Common myeloid progenitor, CD34-positive (primary cell): Measurements from ENCODE around the gene KIAA1328.

ENCODE experiments used
- CTCF ChIA-PET: fragments of 350-600 bp; sonication (Branson Sonifier 250); formaldehyde crosslinking; loops from one replicate; lab custom pipeline; 2021; ENCODE audit warnings: antibody characterized with exemption; lab: Charles Lee
- POLR2A ChIA-PET: fragments of 350-600 bp; sonication (Branson Sonifier 250); formaldehyde crosslinking; loops from one replicate; lab custom pipeline; 2021; ENCODE audit warnings: antibody characterized with exemption; lab: Charles Lee
- DNase-seq, 3 donors: peaks; one replicate each; pipeline versions ENCODE4 v3.0.0 to v3.0.0-alpha.2; 2013
- H3K27ac ChIP-seq, 2 experiments: 1 replicate in 1 of 2; 2 replicates in 1 of 2; pipeline ENCODE4 v1.7.0; 2013; ENCODE audit warnings: inconsistent platforms in 2 of 2, low read length in 2 of 2, mild to moderate bottlenecking in 2 of 2, low read depth in 1 of 2, moderate library complexity in 1 of 2; ENCODE audit not compliant: severe bottlenecking in 2 of 2, insufficient read depth in 1 of 2, poor library complexity in 1 of 2
- H3K27me3 ChIP-seq, 5 experiments: replicated peaks in 2 of 5; 1 replicate in 3 of 5; 2 replicates in 2 of 5; pipeline versions ENCODE4 v1.6.1 to v1.7.0; 2013; ENCODE audit warnings: low read length in 4 of 5, mild to moderate bottlenecking in 2 of 5, moderate library complexity in 2 of 5, inconsistent platforms in 1 of 5; ENCODE audit not compliant: insufficient read depth in 5 of 5, control insufficient read depth in 4 of 5
- H3K36me3 ChIP-seq, 4 experiments: 1 replicate in 2 of 4; 2 replicates in 2 of 4; pipeline versions ENCODE4 v1.6.1 to v1.7.0; 2013; ENCODE audit warnings: low read length in 3 of 4, control low read depth in 1 of 4, mild to moderate bottlenecking in 1 of 4; ENCODE audit not compliant: control insufficient read depth in 4 of 4, insufficient read depth in 4 of 4
- H3K4me1 ChIP-seq, 4 experiments: 1 replicate in 3 of 4; 2 replicates in 1 of 4; pipeline versions ENCODE4 v1.6.1 to v1.7.1; 2013; ENCODE audit warnings: low read length in 3 of 4, mild to moderate bottlenecking in 3 of 4, control low read depth in 1 of 4, inconsistent platforms in 1 of 4, moderate library complexity in 1 of 4; ENCODE audit not compliant: control insufficient read depth in 4 of 4, insufficient read depth in 4 of 4; ENCODE audit errors: control extremely low read depth in 1 of 4
- H3K4me3 ChIP-seq, 7 experiments: 1 replicate in 4 of 7; 2 replicates in 3 of 7; pipeline versions ENCODE4 v1.5.1 to v1.7.0; 2013; ENCODE audit warnings: mild to moderate bottlenecking in 7 of 7, low read length in 6 of 7, moderate library complexity in 6 of 7, inconsistent platforms in 2 of 7, low read depth in 2 of 7, control low read depth in 1 of 7; ENCODE audit not compliant: insufficient read depth in 4 of 7, control insufficient read depth in 1 of 7; ENCODE audit errors: extremely low read depth in 1 of 7
- H3K9me3 ChIP-seq, 5 experiments: 1 replicate in 4 of 5; 2 replicates in 1 of 5; pipeline versions ENCODE4 v1.6.1 to v1.7.1; 2013; ENCODE audit warnings: low read length in 4 of 5, mild to moderate bottlenecking in 2 of 5, inconsistent platforms in 1 of 5, low read depth in 1 of 5, moderate library complexity in 1 of 5; ENCODE audit not compliant: control insufficient read depth in 4 of 5, insufficient read depth in 2 of 5; ENCODE audit errors: control extremely low read depth in 1 of 5
- WGBS: methylation state at CpG from one replicate; pipeline ENCODE4 v1.1.5; 2013; ENCODE audit not compliant: insufficient coverage; 5-methylcytosine and 5-hydroxymethylcytosine counted together

KIAA1328 gene

GRCh38 chr18:36798738-36799473 lies 30.0 kb upstream of the KIAA1328 start:
- H3K9me3 ChIP-seq, result peaks cover 0 to 4% (median 0%) of the 10 kb centered on the region in 5 experiments
- POLR2A ChIA-PET, result no interaction called here
- no peaks in the 10 kb centered on the region for H3K4me1 ChIP-seq
- CTCF ChIA-PET, result interaction anchor here (0.9 to 1.6 kb wide), 3 partner anchors 13 to 111 kb away, joined by 3 to 4 read pairs (median 3); no protein-coding TSS in a partner anchor
- H3K27me3 ChIP-seq, result no peaks in the 10 kb centered on the region
- 90% methylated on average over 3 of the region's 3 CpGs for WGBS
- H3K36me3 ChIP-seq, result peaks cover 38 to 93% (median 65%) of the 10 kb centered on the region in 4 experiments
- no peak for DNase-seq
- H3K4me3 ChIP-seq, result no peak overlapping the region
- no peak overlapping the region for H3K27ac ChIP-seq

- Histone ChIP-seq H3K4me1 (peaks cover 0 to 2% (median 0%) of the 10 kb centered on the region in 4 experiments), H3K9me3 (peaks cover 0 to 4% (median 0%) of the 10 kb centered on the region in 5 experiments), H3K27me3 (no peaks in the 10 kb centered on the region), H3K27ac (no peak overlapping the region), H3K36me3 (peaks cover 28 to 77% (median 59%) of the 10 kb centered on the region in 4 experiments), H3K4me3 (no peak overlapping the region)
- ChIA-PET POLR2A (no interaction called here), CTCF (no interaction called here)
- no peak for DNase-seq
- WGBS, result 100% methylated on average over 1 of the region's 2 CpGs
Measured at GRCh38 chr18:36805105-36805504, 23.8 kb upstream of the KIAA1328 start.

- ChIA-PET CTCF (interaction anchor here (0.6 to 1.5 kb wide), 7 partner anchors 9 to 121 kb away, joined by 3 to 5 read pairs (median 3); no protein-coding TSS in a partner anchor), POLR2A (no interaction called here)
- Histone ChIP-seq H3K4me1 (peaks cover 0 to 2% (median 0%) of the 10 kb centered on the region in 4 experiments), H3K27me3 (no peaks in the 10 kb centered on the region), H3K4me3 (no peak overlapping the region), H3K36me3 (peaks cover 23 to 78% (median 53%) of the 10 kb centered on the region in 4 experiments), H3K27ac (no peak overlapping the region), H3K9me3 (no peaks in the 10 kb centered on the region)
- no peak for DNase-seq
- 100% methylated on average over 1 of the region's 2 CpGs for WGBS
Measured at GRCh38 chr18:36808681-36809080, 20.2 kb upstream of the KIAA1328 start.

- DNase-seq, result peak; percentile 63 to 81 (median 79)
Measured at GRCh38 chr18:36809590-36810381, 19.1 kb upstream of the KIAA1328 start.

GRCh38 chr18:36811430-36811829 lies 17.5 kb upstream of the KIAA1328 start:
- no peak for DNase-seq
- POLR2A ChIA-PET, result no interaction called here
- H3K36me3 ChIP-seq, result peaks cover 14 to 71% (median 37%) of the 10 kb centered on the region in 4 experiments
- no peak overlapping the region for H3K4me3 ChIP-seq
- CTCF ChIA-PET, result interaction anchor here (0.6 to 2.2 kb wide), 5 partner anchors 14 to 123 kb away, joined by 3 to 10 read pairs (median 3); partner anchors contain the start of genes KIAA1328 and TPGS2
- H3K27me3 ChIP-seq, result no peaks in the 10 kb centered on the region
- H3K9me3 ChIP-seq, result no peaks in the 10 kb centered on the region
- H3K27ac ChIP-seq, result no peak overlapping the region
- H3K4me1 ChIP-seq, result peaks cover 0 to 2% (median 0%) of the 10 kb centered on the region in 4 experiments
- WGBS, result no CpG with 5 or more reads among the region's 3 CpGs

More at GRCh38 chr18:36809590-36810381, 19.1 kb upstream of the KIAA1328 start:
- Histone ChIP-seq H3K36me3 (peaks cover 17 to 76% (median 46%) of the 10 kb centered on the region in 4 experiments), H3K27me3 (no peaks in the 10 kb centered on the region), H3K4me1 (peaks cover 0 to 2% (median 0%) of the 10 kb centered on the region in 4 experiments), H3K27ac (no peak overlapping the region), H3K4me3 (no peak overlapping the region), H3K9me3 (no peaks in the 10 kb centered on the region)
- ChIA-PET POLR2A (interaction anchor here (0.6 kb wide), 1 partner anchor 9 kb away, joined by 6 read pairs; no protein-coding TSS in a partner anchor), CTCF (interaction anchor here (1.0 to 2.2 kb wide), 8 partner anchors 8 to 125 kb away, joined by 3 to 10 read pairs (median 3); no protein-coding TSS in a partner anchor)
- 54% methylated on average over 5 of the region's 6 CpGs for WGBS

GRCh38 chr18:36811955-36812354 lies 17.0 kb upstream of the KIAA1328 start:
- Histone ChIP-seq H3K27ac (no peak overlapping the region), H3K4me3 (no peak overlapping the region), H3K36me3 (peaks cover 14 to 71% (median 37%) of the 10 kb centered on the region in 4 experiments), H3K9me3 (no peaks in the 10 kb centered on the region), H3K4me1 (peaks cover 0 to 2% (median 0%) of the 10 kb centered on the region in 4 experiments), H3K27me3 (no peaks in the 10 kb centered on the region)
- no peak for DNase-seq
- ChIA-PET POLR2A (no interaction called here), CTCF (interaction anchor here (0.7 to 2.2 kb wide), 4 partner anchors 10 to 124 kb away, joined by 3 to 10 read pairs (median 4); partner anchors contain the start of genes KIAA1328 and TPGS2)
